ENCODE data around the gene FAM186B. TPM values are rescaled to one million over a fixed set of nuclear protein-coding genes. Genes with fewer than 3 reads are reported as not detected.

FAM186B gene
- polyA plus RNA-seq, 3 donors, result not detected

DNA sequence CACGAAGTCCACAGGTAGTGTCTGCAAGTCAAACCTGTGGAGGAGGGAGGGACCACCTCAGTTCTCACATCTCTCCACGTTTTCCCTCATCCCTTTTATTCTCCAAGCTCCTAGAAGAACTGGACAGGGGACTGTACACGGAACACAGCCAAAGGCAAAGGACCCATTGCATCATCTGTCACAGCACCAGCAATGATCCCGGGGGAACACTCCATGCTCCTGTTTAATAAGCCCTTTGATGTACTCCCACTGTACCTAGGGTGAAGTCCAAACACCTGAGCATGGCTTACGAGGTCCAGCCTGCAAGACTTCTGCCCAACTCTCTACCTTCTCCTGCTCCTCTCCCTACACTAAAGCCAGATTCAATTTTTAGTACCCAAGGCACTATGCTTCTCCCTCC is 44.5 kb upstream of the FAM186B start:
- peaks cover 0 to 1% (median 1%) of the 10 kb centered on the region in 3 donors for H3K27me3 Mint-ChIP-seq (ENCODE audit: low read depth in 3 of 3)
- no peak overlapping the region for H3K4me2 ChIP-seq (replicated peaks; ENCODE audit: extremely low read depth, low read length, poor library complexity, severe bottlenecking)
- TF ChIP-seq, protein P1, sequence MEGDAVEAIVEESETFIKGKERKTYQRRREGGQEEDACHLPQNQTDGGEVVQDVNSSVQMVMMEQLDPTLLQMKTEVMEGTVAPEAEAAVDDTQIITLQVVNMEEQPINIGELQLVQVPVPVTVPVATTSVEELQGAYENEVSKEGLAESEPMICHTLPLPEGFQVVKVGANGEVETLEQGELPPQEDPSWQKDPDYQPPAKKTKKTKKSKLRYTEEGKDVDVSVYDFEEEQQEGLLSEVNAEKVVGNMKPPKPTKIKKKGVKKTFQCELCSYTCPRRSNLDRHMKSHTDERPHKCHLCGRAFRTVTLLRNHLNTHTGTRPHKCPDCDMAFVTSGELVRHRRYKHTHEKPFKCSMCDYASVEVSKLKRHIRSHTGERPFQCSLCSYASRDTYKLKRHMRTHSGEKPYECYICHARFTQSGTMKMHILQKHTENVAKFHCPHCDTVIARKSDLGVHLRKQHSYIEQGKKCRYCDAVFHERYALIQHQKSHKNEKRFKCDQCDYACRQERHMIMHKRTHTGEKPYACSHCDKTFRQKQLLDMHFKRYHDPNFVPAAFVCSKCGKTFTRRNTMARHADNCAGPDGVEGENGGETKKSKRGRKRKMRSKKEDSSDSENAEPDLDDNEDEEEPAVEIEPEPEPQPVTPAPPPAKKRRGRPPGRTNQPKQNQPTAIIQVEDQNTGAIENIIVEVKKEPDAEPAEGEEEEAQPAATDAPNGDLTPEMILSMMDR (IDR thresholded peaks at IDR 0.05), result no peak
- H3K4me3 ChIP-seq (replicated peaks in 1 of 3; ENCODE audit: low read depth in 2 of 3, low read length in 3 of 3), result no peak overlapping the region
- H3K36me3 Mint-ChIP-seq, result peaks cover 65 to 68% of the 10 kb centered on the region in 2 donors
- WGBS (ENCODE audit: insufficient coverage), result 89% methylated on average over 4 of the region's 5 CpGs
- H3K79me2 ChIP-seq (ENCODE audit: insufficient read depth, low read length), result no peaks in the 10 kb centered on the region
- H3K9ac ChIP-seq (ENCODE audit: insufficient read depth, low read length, poor library complexity, severe bottlenecking), result no peak overlapping the region
- peaks cover 1% of the 10 kb centered on the region in 2 donors for H3K4me1 ChIP-seq (ENCODE audit: control insufficient read depth in 1 of 2, insufficient read depth in 2 of 2, low read length in 2 of 2)
- DNase-seq, result no peak
- H3K9me3 Mint-ChIP-seq, result no peaks in the 10 kb centered on the region
- no peaks in the 10 kb centered on the region for H3K9me3 ChIP-seq (replicated peaks in 1 of 2; ENCODE audit: control insufficient read depth in 1 of 2, insufficient read depth in 1 of 2, low read length in 2 of 2)
- no peak overlapping the region for H3K4me3 Mint-ChIP-seq
- H2AFZ ChIP-seq (ENCODE audit: insufficient read depth, low read depth, low read length, poor library complexity, severe bottlenecking), result no peak overlapping the region
- no peaks in the 10 kb centered on the region for H3K27me3 ChIP-seq (ENCODE audit: control insufficient read depth in 2 of 2, insufficient read depth in 2 of 2, low read length in 2 of 2)
- no peaks in the 10 kb centered on the region for H4K20me1 ChIP-seq (ENCODE audit: insufficient read depth, low read length)
- H3K27ac Mint-ChIP-seq, result peak overlapping the region in 1 of 7 donors; percentile 47
- H3K4me1 Mint-ChIP-seq, result peaks cover 3% of the 10 kb centered on the region
- peaks cover 30 to 71% of the 10 kb centered on the region in 2 donors for H3K36me3 ChIP-seq (replicated peaks in 1 of 2; ENCODE audit: control insufficient read depth in 1 of 2, insufficient read depth in 2 of 2, low read length in 2 of 2)
- intact Hi-C loops (cut with micrococcal nuclease), result no loop called here
- H3K27ac ChIP-seq (ENCODE audit: low read depth in 1 of 2, low read length in 2 of 2), result no peak overlapping the region

DNA sequence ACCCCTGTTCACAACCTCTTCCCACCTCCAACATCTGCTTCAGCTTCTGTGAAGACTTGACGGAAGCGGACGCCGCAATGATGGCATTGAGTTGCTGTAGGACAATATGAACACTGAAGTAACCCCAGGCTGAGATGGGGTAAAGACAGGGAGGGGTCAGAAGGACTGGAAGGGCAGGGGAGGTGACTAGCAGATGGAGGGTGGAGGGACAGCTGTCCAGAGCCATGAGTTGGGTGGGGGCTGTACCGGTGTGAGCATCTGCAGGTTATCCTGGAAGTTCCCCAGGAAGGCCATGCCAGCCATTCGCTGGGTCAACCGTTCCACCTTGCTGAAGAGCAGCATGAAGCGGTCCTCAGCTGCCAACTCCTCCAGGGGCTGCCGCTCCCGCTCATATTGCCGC is 44.0 kb upstream of the FAM186B start:
- Mint-ChIP-seq H3K4me3 (no peak overlapping the region), H3K27me3 (ENCODE audit: low read depth in 3 of 3) (peaks cover 0 to 3% (median 1%) of the 10 kb centered on the region in 3 donors), H3K4me1 (peaks cover 8% of the 10 kb centered on the region), H3K27ac (peak overlapping the region in 2 of 7 donors; percentile 1 to 84), H3K9me3 (no peaks in the 10 kb centered on the region), H3K36me3 (peaks cover 62 to 65% of the 10 kb centered on the region in 2 donors)
- H3K36me3 ChIP-seq (replicated peaks in 1 of 2; ENCODE audit: control insufficient read depth in 1 of 2, insufficient read depth in 2 of 2, low read length in 2 of 2), result peaks cover 30 to 66% of the 10 kb centered on the region in 2 donors
- intact Hi-C loops (cut with micrococcal nuclease), result no loop called here
- H2AFZ ChIP-seq (ENCODE audit: insufficient read depth, low read depth, low read length, poor library complexity, severe bottlenecking), result no peak overlapping the region
- 95% methylated on average over 9 of the region's 11 CpGs for WGBS (ENCODE audit: insufficient coverage)
- H3K79me2 ChIP-seq (ENCODE audit: insufficient read depth, low read length), result no peaks in the 10 kb centered on the region
- TF ChIP-seq, protein P1 (IDR thresholded peaks at IDR 0.05), result no peak
- H3K9ac ChIP-seq (ENCODE audit: insufficient read depth, low read length, poor library complexity, severe bottlenecking), result no peak overlapping the region
- peaks cover 4 to 6% of the 10 kb centered on the region in 2 donors for H3K4me1 ChIP-seq (ENCODE audit: control insufficient read depth in 1 of 2, insufficient read depth in 2 of 2, low read length in 2 of 2)
- H3K9me3 ChIP-seq (replicated peaks in 1 of 2; ENCODE audit: control insufficient read depth in 1 of 2, insufficient read depth in 1 of 2, low read length in 2 of 2), result no peaks in the 10 kb centered on the region
- H3K27me3 ChIP-seq (ENCODE audit: control insufficient read depth in 2 of 2, insufficient read depth in 2 of 2, low read length in 2 of 2), result no peaks in the 10 kb centered on the region
- H3K27ac ChIP-seq (ENCODE audit: low read depth in 1 of 2, low read length in 2 of 2), result no peak overlapping the region
- DNase-seq, result no peak
- no peak overlapping the region for H3K4me3 ChIP-seq (replicated peaks in 1 of 3; ENCODE audit: low read depth in 2 of 3, low read length in 3 of 3)
- no peaks in the 10 kb centered on the region for H4K20me1 ChIP-seq (ENCODE audit: insufficient read depth, low read length)
- H3K4me2 ChIP-seq (replicated peaks; ENCODE audit: extremely low read depth, low read length, poor library complexity, severe bottlenecking), result no peak overlapping the region

All from CD14-positive monocyte (primary cell).